ENCODE measurements around the gene PHAX. TPM values are rescaled to one million over a fixed set of nuclear protein-coding genes. Genes with fewer than 3 reads are reported as not detected.
"Not testable (repeated sequence)": the region's sequence is repeated elsewhere in the genome, so short reads cannot be mapped to it uniquely, and the experiment has no call there.

PHAX gene
- total RNA-seq, 1 donor, result 33.1 TPM

- Histone ChIP-seq H3K27me3 (ENCODE audit: insufficient read depth, low read length) (no peaks in the 10 kb centered on the region), H3K4me1 (ENCODE audit: insufficient read depth, low read length) (no peaks in the 10 kb centered on the region)
Observed at GRCh38 chr5:126664586-126664985, 63.8 kb downstream of the PHAX start.

DNA sequence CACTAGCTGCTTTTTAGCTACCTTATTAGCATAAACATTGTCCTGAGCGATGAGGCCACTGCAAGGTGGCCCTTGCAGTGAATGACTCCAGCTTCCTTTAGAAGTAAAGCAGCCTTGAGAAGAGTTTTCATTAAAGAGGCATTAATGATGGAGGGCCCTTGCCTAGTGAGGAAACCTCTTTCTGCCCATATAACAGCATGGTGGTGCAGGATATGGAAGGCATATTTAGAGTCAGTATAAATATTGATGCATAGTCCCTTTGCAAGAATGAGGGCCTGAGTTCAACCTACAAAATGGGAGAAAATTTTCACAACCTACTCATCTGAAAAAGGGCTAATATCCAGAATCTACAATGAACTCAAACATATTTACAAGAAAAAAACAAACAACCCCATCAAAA is 69.4 kb downstream of the PHAX start:
- H3K4me3 ChIP-seq (ENCODE audit: low read length); H3K9me3 ChIP-seq (ENCODE audit: low read depth, low read length); H3K27me3 ChIP-seq (ENCODE audit: insufficient read depth, low read length); H3K4me1 ChIP-seq (ENCODE audit: insufficient read depth, low read length): not testable (repeated sequence)

More at GRCh38 chr5:126664586-126664985, 63.8 kb downstream of the PHAX start:
- no peaks in the 10 kb centered on the region for H3K9me3 ChIP-seq (ENCODE audit: low read depth, low read length)
- no peak overlapping the region for H3K4me3 ChIP-seq (ENCODE audit: low read length)

- not testable (repeated sequence) for H3K4me3 ChIP-seq (ENCODE audit: low read length); H3K27me3 ChIP-seq (ENCODE audit: insufficient read depth, low read length); H3K9me3 ChIP-seq (ENCODE audit: low read depth, low read length); H3K4me1 ChIP-seq (ENCODE audit: insufficient read depth, low read length)
Observed at GRCh38 chr5:126671681-126672080, 70.9 kb downstream of the PHAX start.

- Histone ChIP-seq H3K4me3 (ENCODE audit: low read length) (no peak overlapping the region), H3K27me3 (ENCODE audit: insufficient read depth, low read length) (no peaks in the 10 kb centered on the region), H3K9me3 (ENCODE audit: low read depth, low read length) (no peaks in the 10 kb centered on the region), H3K4me1 (ENCODE audit: insufficient read depth, low read length) (peaks cover 7% of the 10 kb centered on the region)
Observed at GRCh38 chr5:126673477-126673876, 72.7 kb downstream of the PHAX start.

- Histone ChIP-seq H3K27me3 (ENCODE audit: insufficient read depth, low read length) (no peaks in the 10 kb centered on the region), H3K4me1 (ENCODE audit: insufficient read depth, low read length) (peaks cover 7% of the 10 kb centered on the region), H3K4me3 (ENCODE audit: low read length) (no peak overlapping the region), H3K9me3 (ENCODE audit: low read depth, low read length) (no peaks in the 10 kb centered on the region)
Observed at GRCh38 chr5:126674145-126674544, 73.4 kb downstream of the PHAX start.

DNA sequence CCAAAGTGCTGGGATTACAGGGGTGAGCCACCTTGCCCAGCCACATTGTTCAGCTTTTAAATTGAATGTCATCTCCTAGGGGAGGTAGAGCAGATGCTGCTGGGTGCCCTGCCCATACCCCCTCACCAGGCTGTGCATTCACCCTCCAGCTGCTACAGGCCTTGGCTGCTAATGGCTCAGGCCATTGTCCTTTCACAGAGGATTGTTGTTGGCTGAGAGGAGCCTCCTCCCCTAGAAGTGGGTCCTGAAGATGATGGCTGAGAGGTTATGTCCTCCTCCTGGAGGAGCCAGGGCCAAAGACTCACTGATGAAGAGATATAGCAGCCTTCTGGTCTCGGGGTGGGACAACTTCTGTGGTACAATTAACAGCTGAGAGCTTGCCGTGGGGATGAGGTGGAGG is 74.6 kb downstream of the PHAX start:
- Histone ChIP-seq H3K9me3 (ENCODE audit: low read depth, low read length) (no peaks in the 10 kb centered on the region), H3K4me3 (ENCODE audit: low read length) (no peak overlapping the region), H3K4me1 (ENCODE audit: insufficient read depth, low read length) (peaks cover 17% of the 10 kb centered on the region), H3K27me3 (ENCODE audit: insufficient read depth, low read length) (no peaks in the 10 kb centered on the region)

DNA sequence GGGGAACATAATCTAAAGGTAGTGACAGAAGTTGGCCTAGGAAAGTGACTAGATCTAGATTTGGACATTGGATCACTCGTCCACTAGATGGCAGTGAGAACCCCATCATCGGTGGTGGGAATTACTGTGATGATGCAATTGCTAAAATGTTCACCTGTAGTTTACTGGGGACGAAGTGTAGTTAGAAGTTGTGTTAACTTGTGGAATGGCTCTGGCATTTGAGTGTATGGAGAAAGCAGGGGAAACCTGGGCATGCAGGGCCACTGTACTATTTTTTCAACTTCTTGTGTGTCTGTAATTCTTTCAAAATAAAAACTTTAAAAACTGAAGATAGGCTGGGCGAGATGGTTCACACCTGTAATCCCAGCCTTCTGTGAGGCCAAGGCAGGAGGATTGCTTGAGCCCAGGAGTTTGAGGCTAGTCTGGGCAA is 75.5 kb downstream of the PHAX start:
- H3K4me1 ChIP-seq (ENCODE audit: insufficient read depth, low read length), result peaks cover 17% of the 10 kb centered on the region
- no peaks in the 10 kb centered on the region for H3K9me3 ChIP-seq (ENCODE audit: low read depth, low read length)
- H3K4me3 ChIP-seq (ENCODE audit: low read length), result no peak overlapping the region
- no peaks in the 10 kb centered on the region for H3K27me3 ChIP-seq (ENCODE audit: insufficient read depth, low read length)

Other genes with a start within 250 kb of the PHAX start
- 6.9 TPM for gene GRAMD2B, start 177.5 kb upstream of the PHAX start, total RNA-seq
- gene ALDH7A1, start 5.7 kb upstream of the PHAX start, total RNA-seq, result 0.31 TPM
- gene LMNB1, start 176.2 kb downstream of the PHAX start, total RNA-seq, result 54.5 TPM